HG03095 (cell line): ENCODE measurements around the gene IL27RA.
"Not testable (repeated sequence)": the region's sequence is repeated elsewhere in the genome, so short reads cannot be mapped to it uniquely, and the experiment has no call there.

Experiments used
- ATAC-seq: cut with Tn5 transposase; IDR thresholded peaks from one replicate; pipeline ENCODE4 v1.9.1; 2021; ENCODE audit warnings: moderate library complexity; ENCODE audit not compliant: unreplicated experiment

IL27RA gene

GRCh38 chr19:14027856-14028450, 3.6 kb upstream of the IL27RA start, which contains the start of gene RLN3:
Gene RLN3, plus strand, starts transcription at chr19:14028148. Its CDS starts 57 bp downstream, at chr19:14028205.
- no peak for ATAC-seq

GRCh38 chr19:14028901-14029300, 2.7 kb upstream of the IL27RA start:
- ATAC-seq: no peak

GRCh38 chr19:14030997-14031718, 404 bp upstream of the IL27RA start:
- no peak for ATAC-seq

GRCh38 chr19:14033946-14034345, 2.4 kb downstream of the IL27RA start:
- no peak for ATAC-seq

- not testable (repeated sequence) for ATAC-seq
Observed at GRCh38 chr19:14035159-14035558, 3.6 kb downstream of the IL27RA start.

- ATAC-seq: no peak
Observed at GRCh38 chr19:14035706-14036105, 4.1 kb downstream of the IL27RA start.

GRCh38 chr19:14039181-14039580, 7.6 kb downstream of the IL27RA start:
- ATAC-seq: no peak

GRCh38 chr19:14042659-14043608, 11.4 kb downstream of the IL27RA start:
- ATAC-seq: not testable (repeated sequence)

- not testable (repeated sequence) for ATAC-seq
Observed at GRCh38 chr19:14047866-14048265, 16.3 kb downstream of the IL27RA start.

GRCh38 chr19:14048443-14049153, 17.0 kb downstream of the IL27RA start:
- no peak for ATAC-seq

GRCh38 chr19:14050512-14050911, 18.9 kb downstream of the IL27RA start:
- ATAC-seq: no peak

GRCh38 chr19:14050961-14051360, 19.4 kb downstream of the IL27RA start:
- not testable (repeated sequence) for ATAC-seq

GRCh38 chr19:14051980-14052379, 20.4 kb downstream of the IL27RA start:
- ATAC-seq: no peak

GRCh38 chr19:14052470-14052869, 20.9 kb downstream of the IL27RA start:
- ATAC-seq: no peak

GRCh38 chr19:14053032-14053431, 21.5 kb downstream of the IL27RA start:
- no peak for ATAC-seq

- ATAC-seq: no peak
Observed at GRCh38 chr19:14053500-14053899, 21.9 kb downstream of the IL27RA start.

- ATAC-seq: no peak
Observed at GRCh38 chr19:14054099-14054498, 22.5 kb downstream of the IL27RA start.

GRCh38 chr19:14054721-14055120, 23.2 kb downstream of the IL27RA start:
- ATAC-seq: no peak

- ATAC-seq: no peak
Observed at GRCh38 chr19:14055396-14055795, 23.8 kb downstream of the IL27RA start.

GRCh38 chr19:14056069-14056666, 24.6 kb downstream of the IL27RA start:
- no peak for ATAC-seq
